Kidney (tissue), 14 donors: ENCODE measurements around the gene PRKCQ. TPM values are rescaled to one million over a fixed set of nuclear protein-coding genes. Genes with fewer than 3 reads are reported as not detected.

ENCODE experiments used
- DNase-seq, 5 donors: peaks; one replicate each; pipeline ENCODE4 v3.0.0-alpha.2; 2013 to 2020
- FAIRE-seq: peaks from 2 replicates; lab custom pipeline; 2012; peaks lifted over from hg19 to GRCh38; lab: Jason Lieb, UNC
- H3K27ac ChIP-seq, 2 donors: one replicate each; pipeline ENCODE4 v1.7.0; 2013; ENCODE audit warnings: low read depth in 2 of 2, low read length in 2 of 2, inconsistent platforms in 1 of 2
- H3K27me3 ChIP-seq: one replicate; pipeline ENCODE4 v1.7.1; 2013; ENCODE audit warnings: low read length, inconsistent platforms; ENCODE audit not compliant: control insufficient read depth, insufficient read depth
- H3K36me3 ChIP-seq, 3 donors: one replicate each; pipeline versions ENCODE4 v1.7.0 to v1.7.1; 2013; ENCODE audit warnings: low read length in 3 of 3, control low read depth in 1 of 3, inconsistent platforms in 1 of 3; ENCODE audit not compliant: insufficient read depth in 3 of 3, control insufficient read depth in 2 of 3
- H3K4me1 ChIP-seq, 3 donors: one replicate each; pipeline versions ENCODE4 v1.7.0 to v1.7.1; 2013; ENCODE audit warnings: low read length in 3 of 3, inconsistent platforms in 1 of 3, low read depth in 1 of 3; ENCODE audit not compliant: control insufficient read depth in 2 of 3, insufficient read depth in 2 of 3
- H3K4me3 ChIP-seq, 3 donors: one replicate each; pipeline versions ENCODE4 v1.7.0 to v1.8.1; 2013; ENCODE audit warnings: low read length in 3 of 3, control low read depth in 1 of 3, inconsistent platforms in 1 of 3
- H3K9ac ChIP-seq, 3 donors: one replicate each; pipeline versions ENCODE4 v1.7.0 to v1.7.1; 2013; ENCODE audit warnings: low read length in 3 of 3, control low read depth in 1 of 3, inconsistent platforms in 1 of 3
- H3K9me3 ChIP-seq, 3 donors: one replicate each; pipeline versions ENCODE4 v1.7.0 to v1.7.1; 2013; ENCODE audit warnings: low read length in 3 of 3, control low read depth in 1 of 3, inconsistent platforms in 1 of 3; ENCODE audit not compliant: control insufficient read depth in 2 of 3, insufficient read depth in 1 of 3
- CTCF ChIP-seq: IDR thresholded peaks from 3 replicates; pipeline ENCODE4 v1.5.1; 2012; ENCODE audit warnings: mild to moderate bottlenecking, moderate library complexity, borderline replicate concordance; ENCODE audit not compliant: insufficient read depth; ENCODE audit errors: extremely low read depth
- intact Hi-C: fragments of 100-400 bp; cut with DNase I; formaldehyde crosslinking; loops from one replicate; pipeline ENCODE4 v1.11.1; 2022
- polyA plus RNA-seq: library from polyadenylated mRNA; stranded (reverse); fragments of 350-450 nt; fragmentation: Illumina TruSeq; extraction: RNeasy Lipid Tissue Mini Kit (QIAGEN cat#74804); gene quantifications from one replicate; pipeline ENCODE4 v1.2.3, GENCODE V29; 2014; ENCODE audit warnings: low read depth, low replicate concordance; ENCODE audit not compliant: insufficient read depth
- total RNA-seq: library from RNA; stranded (reverse); fragmentation: NEBNext Ultra II Directional; extraction: Animal tissue kit (Norgen Biotek cat#: 25700); gene quantifications from one replicate; pipeline ENCODE4 v1.2.1, GENCODE V29; 2021
- donor health status: control.
- donor health status: control.
- donor health status: control.
- donor health status: control.
- donor health status: control.
- donor health status: DM: yes; HTN: yes; CAD: no.
- donor health status: Normal renal cell carcinoma (clear cell type).

The PRKCQ gene
- total and polyA plus RNA-seq, 2 donors from 2014 or later = 6.1 to 17.5 TPM

GRCh38 chr10:6406220-6407033, 173.6 kb downstream of the PRKCQ start:
- Histone ChIP-seq H3K27ac (no peak overlapping the region), H3K4me1 (peaks cover 0 to 2% (median 0%) of the 10 kb centered on the region in 3 donors), H3K4me3 (no peak overlapping the region), H3K27me3 (no peaks in the 10 kb centered on the region), H3K9ac (no peak overlapping the region), H3K9me3 (no peaks in the 10 kb centered on the region), H3K36me3 (no peaks in the 10 kb centered on the region)
- DNase-seq (peak in 1 of 5 donors; percentile 31), FAIRE-seq (peak; percentile 32)
- intact Hi-C loops = loop anchor here (10.0 kb wide), 1 partner anchor 212 kb away; no protein-coding TSS in a partner anchor
- TF ChIP-seq CTCF = peak; percentile 17

GRCh38 chr10:6405713-6406112, 174.4 kb downstream of the PRKCQ start:
- intact Hi-C loops = loop anchor here (10.0 kb wide), 1 partner anchor 211 kb away; no protein-coding TSS in a partner anchor
- no peak overlapping the region for H3K4me3 ChIP-seq
- H3K9ac ChIP-seq = no peak overlapping the region
- FAIRE-seq (no peak), DNase-seq (no peak)
- no peaks in the 10 kb centered on the region for H3K9me3 ChIP-seq
- H3K27ac ChIP-seq = no peak overlapping the region
- H3K4me1 ChIP-seq = peaks cover 0 to 2% (median 0%) of the 10 kb centered on the region in 3 donors
- no peaks in the 10 kb centered on the region for H3K27me3 ChIP-seq
- no peaks in the 10 kb centered on the region for H3K36me3 ChIP-seq
- TF ChIP-seq CTCF = no peak

- Histone ChIP-seq H3K36me3 (no peaks in the 10 kb centered on the region), H3K27ac (no peak overlapping the region), H3K9me3 (no peaks in the 10 kb centered on the region), H3K4me3 (no peak overlapping the region), H3K27me3 (no peaks in the 10 kb centered on the region), H3K4me1 (peaks cover 0 to 2% (median 0%) of the 10 kb centered on the region in 3 donors), H3K9ac (no peak overlapping the region)
- intact Hi-C loops = loop anchor here (5.0 to 10.0 kb wide), 2 partner anchors 210 to 297 kb away; no protein-coding TSS in a partner anchor
- FAIRE-seq (no peak), DNase-seq (no peak)
- TF ChIP-seq CTCF = no peak
Measured at GRCh38 chr10:6404127-6405072, 175.7 kb downstream of the PRKCQ start.
